NCI-H2227 treated with DMSO at 0.1 percent for 48 hours (cell line): ENCODE results near the gene SMARCD3.

Source experiments
- DNase-seq: peaks from one replicate; lab custom pipeline; 2025; lab: John Stamatoyannopoulos, UW

The SMARCD3 gene

GRCh38 chr7:151272405-151272804 is 23.9 kb upstream of the SMARCD3 start:
- DNase-seq, result no peak

GRCh38 chr7:151271699-151272355 is 23.3 kb upstream of the SMARCD3 start:
- DNase-seq, result no peak

GRCh38 chr7:151269511-151269910 is 21.0 kb upstream of the SMARCD3 start:
- no peak for DNase-seq

- no peak for DNase-seq
Observed at GRCh38 chr7:151265351-151265931, 16.9 kb upstream of the SMARCD3 start.

GRCh38 chr7:151264615-151265014 is 16.1 kb upstream of the SMARCD3 start:
- DNase-seq, result no peak

GRCh38 chr7:151261529-151261928 is 13.0 kb upstream of the SMARCD3 start:
- no peak for DNase-seq

- DNase-seq, result no peak
Observed at GRCh38 chr7:151260883-151261282, 12.4 kb upstream of the SMARCD3 start.

GRCh38 chr7:151260471-151260870 is 12.0 kb upstream of the SMARCD3 start:
- no peak for DNase-seq

GRCh38 chr7:151257990-151258389 is 9.5 kb upstream of the SMARCD3 start:
- no peak for DNase-seq

- DNase-seq, result no peak
Observed at GRCh38 chr7:151256410-151257045, 8.0 kb upstream of the SMARCD3 start.

- no peak for DNase-seq
Observed at GRCh38 chr7:151255390-151255789, 6.9 kb upstream of the SMARCD3 start.

- no peak for DNase-seq
Observed at GRCh38 chr7:151254851-151255250, 6.4 kb upstream of the SMARCD3 start.

GRCh38 chr7:151254316-151254715 is 5.8 kb upstream of the SMARCD3 start:
- DNase-seq, result no peak

- DNase-seq, result no peak
Observed at GRCh38 chr7:151252961-151253711, 4.6 kb upstream of the SMARCD3 start.

GRCh38 chr7:151252561-151252835 is 4.0 kb upstream of the SMARCD3 start:
- no peak for DNase-seq

GRCh38 chr7:151251689-151252560 is 3.4 kb upstream of the SMARCD3 start:
- peak; percentile 78 for DNase-seq

- DNase-seq, result no peak
Observed at GRCh38 chr7:151251328-151251688, 2.8 kb upstream of the SMARCD3 start.

GRCh38 chr7:151250181-151251132 is 2.0 kb upstream of the SMARCD3 start:
- no peak for DNase-seq

GRCh38 chr7:151249732-151250072 is 1.2 kb upstream of the SMARCD3 start:
- DNase-seq, result peak; percentile 48

- DNase-seq, result peak; percentile 31
Observed at GRCh38 chr7:151249034-151249731, 689 bp upstream of the SMARCD3 start.
